ENCODE data around the gene POLDIP2.

The POLDIP2 gene

DNA sequence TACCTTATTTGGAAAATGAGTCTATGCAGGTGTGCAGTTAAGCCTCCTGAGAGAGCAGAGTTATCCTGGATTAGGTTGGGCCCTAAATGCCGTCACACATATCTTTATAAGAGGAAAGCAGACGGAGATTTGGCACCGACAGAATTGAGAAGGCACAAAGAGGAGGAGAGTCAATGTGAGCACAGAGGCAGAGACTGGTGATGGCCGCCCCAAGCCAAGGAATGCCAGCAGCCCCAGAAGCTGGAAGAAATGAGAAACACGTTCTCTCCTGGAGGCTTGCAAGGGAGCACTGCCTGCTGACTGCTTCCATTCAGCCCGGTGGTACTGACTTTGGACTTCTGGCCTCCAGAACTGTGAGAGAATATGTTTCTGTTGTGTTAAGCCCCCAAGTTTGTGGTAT is 45.5 kb upstream of the POLDIP2 start:
- Histone ChIP-seq H3K9ac (ENCODE audit: insufficient read length, low read depth) (no peak overlapping the region), H3K27me3 (ENCODE audit: insufficient read depth, insufficient read length) (peaks cover 68% of the 10 kb centered on the region)

GRCh38 chr17:28402224-28402630 is 44.9 kb upstream of the POLDIP2 start:
- TF ChIP-seq SUZ12 (IDR thresholded peaks at IDR 0.05; ENCODE audit: extremely low read depth, insufficient read depth, insufficient read length) (no peak), ZNF274 (IDR thresholded peaks at IDR 0.05; ENCODE audit: low read depth, low read length) (no peak), YY1 (IDR thresholded peaks at IDR 0.05; ENCODE audit: insufficient read depth, insufficient read length) (no peak)
- Histone ChIP-seq H3K9ac (ENCODE audit: insufficient read length, low read depth) (no peak overlapping the region), H3K4me1 (ENCODE audit: insufficient read depth, insufficient read length) (peaks cover 11% of the 10 kb centered on the region), H3K36me3 (ENCODE audit: insufficient read depth, insufficient read length, low read length) (peaks cover 33% of the 10 kb centered on the region), H3K27me3 (ENCODE audit: insufficient read depth, insufficient read length) (peaks cover 68% of the 10 kb centered on the region), H3K9me3 (ENCODE audit: insufficient read depth, low read length) (no peaks in the 10 kb centered on the region), H3K4me3 (ENCODE audit: insufficient read length, low read depth) (no peak overlapping the region)
- DNase-seq (ENCODE audit: low read depth, low spot score), result no peak

More for the DNA sequence above, 45.5 kb upstream of the POLDIP2 start:
- H3K4me3 ChIP-seq (ENCODE audit: insufficient read length, low read depth), result no peak overlapping the region
- H3K36me3 ChIP-seq (ENCODE audit: insufficient read depth, insufficient read length, low read length), result peaks cover 31% of the 10 kb centered on the region
- no peak for DNase-seq (ENCODE audit: low read depth, low spot score)
- no peak for TF ChIP-seq ZNF274 (IDR thresholded peaks at IDR 0.05; ENCODE audit: low read depth, low read length)
- TF ChIP-seq YY1 (IDR thresholded peaks at IDR 0.05; ENCODE audit: insufficient read depth, insufficient read length), result no peak
- no peak for TF ChIP-seq SUZ12 (IDR thresholded peaks at IDR 0.05; ENCODE audit: extremely low read depth, insufficient read depth, insufficient read length)
- H3K9me3 ChIP-seq (ENCODE audit: insufficient read depth, low read length), result no peaks in the 10 kb centered on the region
- peaks cover 11% of the 10 kb centered on the region for H3K4me1 ChIP-seq (ENCODE audit: insufficient read depth, insufficient read length)

- H3K36me3 ChIP-seq (ENCODE audit: insufficient read depth, insufficient read length, low read length), result peaks cover 48% of the 10 kb centered on the region
- H3K4me1 ChIP-seq (ENCODE audit: insufficient read depth, insufficient read length), result peaks cover 5% of the 10 kb centered on the region
- no peak overlapping the region for H3K4me3 ChIP-seq (ENCODE audit: insufficient read length, low read depth)
- no peaks in the 10 kb centered on the region for H3K9me3 ChIP-seq (ENCODE audit: insufficient read depth, low read length)
- no peak for DNase-seq (ENCODE audit: low read depth, low spot score)
- H3K27me3 ChIP-seq (ENCODE audit: insufficient read depth, insufficient read length), result peaks cover 57% of the 10 kb centered on the region
- no peak overlapping the region for H3K9ac ChIP-seq (ENCODE audit: insufficient read length, low read depth)
- no peak for TF ChIP-seq YY1 (IDR thresholded peaks at IDR 0.05; ENCODE audit: insufficient read depth, insufficient read length)
- no peak for TF ChIP-seq ZNF274 (IDR thresholded peaks at IDR 0.05; ENCODE audit: low read depth, low read length)
- TF ChIP-seq SUZ12 (IDR thresholded peaks at IDR 0.05; ENCODE audit: extremely low read depth, insufficient read depth, insufficient read length), result no peak
Measured at GRCh38 chr17:28399808-28400207, 42.5 kb upstream of the POLDIP2 start.

DNA sequence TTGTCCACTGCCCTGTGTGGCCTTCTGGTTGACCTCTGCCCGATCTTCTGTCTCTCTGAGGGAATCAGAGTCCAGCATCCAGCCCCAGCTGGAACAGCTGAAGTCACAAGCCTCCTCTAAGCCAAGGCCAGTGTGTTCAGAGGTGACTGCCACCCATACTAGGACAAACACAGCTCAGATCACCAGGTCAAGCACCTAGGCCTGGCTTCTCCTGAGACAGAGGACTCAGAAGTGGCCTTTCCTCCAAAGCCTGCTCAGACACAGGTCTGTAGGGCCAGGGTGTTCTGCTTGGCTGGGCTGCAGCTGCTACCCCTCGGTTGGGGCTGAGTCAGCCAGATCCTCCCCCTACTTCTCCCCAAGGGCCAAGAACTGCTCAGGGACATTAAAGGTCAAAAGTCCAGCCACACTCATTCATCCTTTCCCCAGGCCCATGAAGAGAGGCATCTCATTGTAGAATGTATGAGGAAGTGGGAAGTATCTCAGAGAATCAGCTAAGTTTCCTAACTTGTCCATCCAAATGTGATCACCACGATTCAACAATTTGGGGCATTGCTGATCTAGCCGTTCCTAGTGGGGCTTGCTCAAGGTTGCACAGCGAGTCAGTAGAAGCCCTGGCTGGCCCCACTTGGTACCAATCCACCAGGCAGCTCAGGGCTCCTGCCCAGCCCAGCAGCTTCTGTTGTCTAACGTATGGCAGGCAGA is 41.1 kb upstream of the POLDIP2 start:
- Histone ChIP-seq H3K4me3 (ENCODE audit: insufficient read length, low read depth) (no peak overlapping the region), H3K9ac (ENCODE audit: insufficient read length, low read depth) (no peak overlapping the region), H3K4me1 (ENCODE audit: insufficient read depth, insufficient read length) (peaks cover 5% of the 10 kb centered on the region), H3K27me3 (ENCODE audit: insufficient read depth, insufficient read length) (peaks cover 43% of the 10 kb centered on the region), H3K36me3 (ENCODE audit: insufficient read depth, insufficient read length, low read length) (peaks cover 48% of the 10 kb centered on the region), H3K9me3 (ENCODE audit: insufficient read depth, low read length) (no peaks in the 10 kb centered on the region)
- TF ChIP-seq ZNF274 (IDR thresholded peaks at IDR 0.05; ENCODE audit: low read depth, low read length) (no peak), YY1 (IDR thresholded peaks at IDR 0.05; ENCODE audit: insufficient read depth, insufficient read length) (no peak), SUZ12 (IDR thresholded peaks at IDR 0.05; ENCODE audit: extremely low read depth, insufficient read depth, insufficient read length) (no peak)
- DNase-seq (ENCODE audit: low read depth, low spot score), result no peak

- peaks cover 5% of the 10 kb centered on the region for H3K4me1 ChIP-seq (ENCODE audit: insufficient read depth, insufficient read length)
- H3K9ac ChIP-seq (ENCODE audit: insufficient read length, low read depth), result no peak overlapping the region
- peaks cover 37% of the 10 kb centered on the region for H3K27me3 ChIP-seq (ENCODE audit: insufficient read depth, insufficient read length)
- no peaks in the 10 kb centered on the region for H3K9me3 ChIP-seq (ENCODE audit: insufficient read depth, low read length)
- H3K36me3 ChIP-seq (ENCODE audit: insufficient read depth, insufficient read length, low read length), result peaks cover 48% of the 10 kb centered on the region
- DNase-seq (ENCODE audit: low read depth, low spot score), result no peak
- TF ChIP-seq SUZ12 (IDR thresholded peaks at IDR 0.05; ENCODE audit: extremely low read depth, insufficient read depth, insufficient read length) (no peak), YY1 (IDR thresholded peaks at IDR 0.05; ENCODE audit: insufficient read depth, insufficient read length) (no peak), ZNF274 (IDR thresholded peaks at IDR 0.05; ENCODE audit: low read depth, low read length) (no peak)
- no peak overlapping the region for H3K4me3 ChIP-seq (ENCODE audit: insufficient read length, low read depth)
Measured at GRCh38 chr17:28397687-28398279, 40.5 kb upstream of the POLDIP2 start.

DNA sequence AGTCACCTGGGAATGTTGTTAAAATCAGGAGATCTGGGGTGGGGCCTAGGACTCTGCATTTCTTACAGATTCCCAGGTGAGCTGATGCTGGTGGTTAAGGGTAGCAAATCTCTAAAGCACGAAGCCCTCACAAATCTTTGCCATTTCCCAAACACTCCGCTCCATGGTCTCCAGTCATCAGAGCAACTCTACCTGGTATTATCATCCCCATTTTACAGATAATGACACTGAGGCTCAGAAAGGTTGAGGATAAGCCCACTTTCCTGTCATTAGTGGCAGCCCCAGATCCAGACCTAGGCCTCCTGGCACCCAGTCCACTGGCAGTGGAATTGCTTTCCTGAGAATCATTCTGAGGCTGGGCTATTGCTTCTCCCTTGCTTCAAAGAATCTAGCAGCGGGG is 39.9 kb upstream of the POLDIP2 start:
- no peak overlapping the region for H3K4me3 ChIP-seq (ENCODE audit: insufficient read length, low read depth)
- H3K9ac ChIP-seq (ENCODE audit: insufficient read length, low read depth), result no peak overlapping the region
- H3K9me3 ChIP-seq (ENCODE audit: insufficient read depth, low read length), result no peaks in the 10 kb centered on the region
- peaks cover 36% of the 10 kb centered on the region for H3K27me3 ChIP-seq (ENCODE audit: insufficient read depth, insufficient read length)
- peaks cover 2% of the 10 kb centered on the region for H3K4me1 ChIP-seq (ENCODE audit: insufficient read depth, insufficient read length)
- H3K36me3 ChIP-seq (ENCODE audit: insufficient read depth, insufficient read length, low read length), result peaks cover 44% of the 10 kb centered on the region
- TF ChIP-seq ZNF274 (IDR thresholded peaks at IDR 0.05; ENCODE audit: low read depth, low read length), result no peak
- TF ChIP-seq SUZ12 (IDR thresholded peaks at IDR 0.05; ENCODE audit: extremely low read depth, insufficient read depth, insufficient read length), result no peak
- TF ChIP-seq YY1 (IDR thresholded peaks at IDR 0.05; ENCODE audit: insufficient read depth, insufficient read length), result no peak
- DNase-seq (ENCODE audit: low read depth, low spot score), result no peak

DNA sequence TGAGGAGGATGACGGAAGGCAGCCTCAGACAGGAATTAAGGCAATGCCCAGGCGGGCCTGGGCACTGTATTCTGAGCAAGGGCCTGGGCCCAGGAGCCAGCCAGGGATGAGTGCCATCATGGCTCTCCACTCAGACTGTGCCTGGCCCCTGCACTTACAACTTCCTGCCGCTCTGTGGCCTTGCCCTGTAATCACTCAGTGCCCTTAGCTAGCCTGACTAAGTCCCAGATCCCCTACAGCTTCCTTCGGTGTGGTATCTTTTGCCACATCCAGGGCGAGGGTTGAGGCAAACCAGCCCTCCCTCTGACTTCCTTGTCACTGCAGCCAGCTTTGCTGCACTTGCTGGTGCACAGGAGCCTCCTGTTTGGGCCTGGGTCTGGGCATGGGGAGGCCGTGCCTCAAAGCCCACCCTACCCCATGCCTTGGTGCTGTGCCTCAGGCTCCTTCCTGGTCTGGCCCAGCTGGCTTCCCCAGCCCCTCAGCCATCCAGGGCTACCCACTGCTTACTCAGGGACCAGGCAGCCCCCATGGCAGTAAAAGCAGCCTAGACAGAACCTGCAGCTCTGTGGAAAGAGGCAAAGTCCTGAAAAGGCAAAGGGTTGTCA is 39.4 kb upstream of the POLDIP2 start:
- TF ChIP-seq ZNF274 (IDR thresholded peaks at IDR 0.05; ENCODE audit: low read depth, low read length), result no peak
- no peak for TF ChIP-seq YY1 (IDR thresholded peaks at IDR 0.05; ENCODE audit: insufficient read depth, insufficient read length)
- no peak for TF ChIP-seq SUZ12 (IDR thresholded peaks at IDR 0.05; ENCODE audit: extremely low read depth, insufficient read depth, insufficient read length)
- Histone ChIP-seq H3K9me3 (ENCODE audit: insufficient read depth, low read length) (no peaks in the 10 kb centered on the region), H3K36me3 (ENCODE audit: insufficient read depth, insufficient read length, low read length) (peaks cover 40% of the 10 kb centered on the region), H3K9ac (ENCODE audit: insufficient read length, low read depth) (no peak overlapping the region), H3K27me3 (ENCODE audit: insufficient read depth, insufficient read length) (peaks cover 33% of the 10 kb centered on the region), H3K4me3 (ENCODE audit: insufficient read length, low read depth) (no peak overlapping the region), H3K4me1 (ENCODE audit: insufficient read depth, insufficient read length) (no peaks in the 10 kb centered on the region)
- DNase-seq (ENCODE audit: low read depth, low spot score), result no peak

All from NT2/D1 (cell line).